Frontal cortex (tissue), 4 donors: ENCODE data around the gene UVRAG. TPM values are rescaled to one million over a fixed set of nuclear protein-coding genes. Genes with fewer than 3 reads are reported as not detected.
A peak's percentile ranks its signal among the peaks of the same experiment; 100 is the strongest.
"Not testable (repeated sequence)": the region's sequence is repeated elsewhere in the genome, so short reads cannot be mapped to it uniquely, and the experiment has no call there.

Source experiments
- DNase-seq, 2 donors: peaks; one replicate each; pipeline ENCODE4 v3.0.0; 2012; ENCODE audit warnings: low spot score in 2 of 2
- FAIRE-seq: peaks from 2 replicates; lab custom pipeline; 2012; peaks lifted over from hg19 to GRCh38; lab: Jason Lieb, UNC
- total RNA-seq: library from RNA; depleted of rRNA; stranded (reverse); fragments of >200 nt; gene quantifications from one replicate; pipeline ENCODE4 v1.2.3, GENCODE V29; 2014
- donor health status: control.
- donor health status: control.
- donor health status: control.

Gene UVRAG
- total RNA-seq, 1 donor from 2014 or later = 35.9 TPM

DNA sequence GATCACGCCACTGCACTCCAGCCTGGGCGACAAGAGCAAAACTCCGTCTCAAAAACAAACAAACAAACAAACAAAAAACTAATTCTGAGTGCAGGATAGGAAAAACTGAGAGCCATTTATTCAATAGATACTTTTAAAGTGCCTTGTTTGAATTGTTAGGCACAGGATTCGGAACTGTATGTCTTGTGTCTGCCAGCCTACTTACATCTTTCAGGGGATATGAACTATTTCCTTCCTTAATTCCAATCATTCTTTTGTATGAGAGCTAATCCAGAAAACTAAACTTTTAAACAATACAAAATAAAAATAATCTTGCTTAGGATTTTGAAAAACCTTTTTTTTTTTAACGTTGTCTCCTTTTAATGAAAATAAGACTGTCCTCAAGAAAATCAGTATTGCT, 12.6 kb downstream of the UVRAG start:
- FAIRE-seq = no peak

DNA sequence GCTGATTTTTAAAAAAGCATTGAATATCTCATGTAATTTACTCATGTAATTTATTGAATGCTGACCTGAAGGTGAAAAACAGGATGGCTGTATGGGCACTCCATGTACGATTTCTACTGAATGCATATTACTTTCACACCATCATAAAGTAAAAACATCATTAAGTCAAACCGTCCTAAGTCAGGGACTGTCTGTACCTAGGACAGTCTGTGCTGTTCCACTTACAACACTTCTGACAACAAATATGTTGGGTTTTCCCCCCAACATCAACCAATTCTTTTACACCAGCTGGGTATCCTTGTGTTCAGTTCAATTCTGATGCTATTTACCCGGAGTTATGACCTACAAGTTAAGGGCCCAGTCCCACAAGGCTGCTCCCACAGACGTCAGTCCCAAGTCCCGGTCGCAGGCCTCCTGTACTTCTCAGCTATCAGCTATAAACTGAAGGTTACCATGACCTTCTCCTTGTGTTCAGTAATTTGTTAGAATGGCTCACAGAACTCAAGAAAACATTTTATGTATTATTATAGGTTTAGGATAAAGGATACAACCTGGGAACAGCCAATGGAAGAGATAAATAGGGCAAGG, 17.0 kb downstream of the UVRAG start:
- DNase-seq (no peak), FAIRE-seq (no peak)

More for the DNA sequence above, 12.6 kb downstream of the UVRAG start:
- DNase-seq = no peak

DNA sequence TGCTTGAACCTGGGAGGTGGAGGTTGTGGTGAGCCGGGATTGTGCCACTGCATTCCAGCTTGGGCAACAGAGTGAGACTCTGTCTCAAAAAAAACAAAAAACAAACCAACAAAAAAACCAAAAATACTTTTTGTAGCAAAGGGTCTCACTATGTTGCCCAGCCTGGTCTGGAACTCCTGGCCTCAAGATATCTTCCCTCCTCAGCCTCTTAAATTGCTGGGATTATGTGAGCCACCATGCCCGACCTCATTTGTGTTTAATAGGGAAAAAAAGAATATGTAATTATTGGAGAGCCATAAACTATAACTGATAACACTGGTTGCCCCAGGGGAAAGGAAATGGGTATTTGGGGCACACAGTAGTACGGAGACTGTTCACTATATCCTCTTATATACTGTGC, 19.7 kb downstream of the UVRAG start:
- FAIRE-seq (no peak), DNase-seq (no peak)

DNA sequence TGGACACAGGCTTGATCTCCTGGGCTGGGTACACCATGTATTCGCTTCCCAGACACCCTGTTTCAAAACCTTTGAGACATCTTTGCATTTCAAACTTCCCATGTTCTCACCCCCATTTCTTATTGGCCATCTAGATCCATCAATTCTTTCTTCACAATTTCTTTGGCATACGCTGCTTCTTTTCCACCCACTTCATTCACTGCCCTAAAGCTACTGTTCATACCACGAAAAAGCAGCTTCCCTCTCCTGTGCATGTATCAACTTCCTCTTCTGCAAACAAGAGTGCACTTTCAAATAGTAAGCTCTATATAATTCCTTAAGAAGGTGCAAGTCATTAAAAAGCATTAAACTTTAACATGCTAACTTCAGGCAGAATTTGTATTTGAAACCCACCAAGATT, 21.4 kb downstream of the UVRAG start:
- no peak for FAIRE-seq
- no peak for DNase-seq

DNA sequence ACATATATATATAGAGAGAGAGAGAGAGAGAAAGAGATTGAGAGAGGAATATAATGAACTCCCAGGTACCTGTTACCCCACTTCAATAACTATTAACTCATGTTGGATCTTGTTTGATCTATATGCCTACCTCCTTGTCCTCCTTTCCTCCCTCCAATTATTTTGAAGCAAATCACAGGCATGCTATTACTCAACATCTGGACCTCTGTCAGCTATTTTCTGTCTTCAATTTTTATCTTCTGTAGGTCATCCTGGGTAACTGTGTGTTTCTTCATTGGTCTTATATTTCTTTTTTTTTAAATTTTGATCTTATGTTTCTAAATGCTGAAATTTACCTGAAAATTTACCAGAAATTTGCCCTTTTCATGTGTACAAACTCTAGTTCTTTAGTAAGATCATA, 24.8 kb downstream of the UVRAG start:
- FAIRE-seq (no peak), DNase-seq (no peak)

DNA sequence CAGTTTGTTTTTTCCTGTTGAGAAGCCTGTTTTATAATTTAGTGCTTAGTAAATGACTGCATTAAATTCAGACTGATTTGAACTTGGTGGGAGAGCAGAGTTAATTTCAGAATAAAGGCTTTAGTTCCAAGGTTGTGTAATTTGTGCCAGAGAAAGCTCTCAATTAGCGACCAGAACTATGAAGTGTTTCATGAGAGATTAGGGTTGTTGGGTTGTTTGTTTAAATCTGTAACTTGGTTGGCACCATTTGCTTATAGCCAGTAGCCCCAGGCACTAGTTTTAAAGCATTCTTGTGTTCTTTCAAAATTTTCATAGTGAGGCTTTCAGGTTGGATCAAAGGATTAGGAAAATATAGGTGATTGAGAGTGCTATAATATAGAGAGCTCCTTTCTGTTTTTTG, 25.5 kb downstream of the UVRAG start:
- FAIRE-seq (no peak), DNase-seq (no peak)

DNA sequence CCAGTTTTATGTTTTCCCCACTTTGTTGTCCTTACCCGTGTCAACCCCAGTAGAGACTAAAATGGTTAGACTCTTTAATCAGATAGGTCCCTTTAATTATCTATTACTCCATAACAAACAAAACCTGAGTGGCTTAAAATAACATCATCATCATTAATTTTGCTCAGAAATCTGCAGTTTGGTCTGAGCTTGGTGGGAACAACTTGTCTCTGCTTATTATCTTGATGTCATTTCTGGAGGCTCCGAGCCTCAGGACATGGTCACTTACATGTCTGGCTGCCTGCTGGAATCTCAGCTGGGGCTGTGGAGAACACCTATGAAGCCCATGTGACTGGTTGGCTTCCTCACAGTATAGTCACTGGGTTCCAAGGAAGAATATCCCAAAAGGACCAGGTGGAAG, 26.7 kb downstream of the UVRAG start:
- FAIRE-seq (no peak), DNase-seq (no peak)

DNA sequence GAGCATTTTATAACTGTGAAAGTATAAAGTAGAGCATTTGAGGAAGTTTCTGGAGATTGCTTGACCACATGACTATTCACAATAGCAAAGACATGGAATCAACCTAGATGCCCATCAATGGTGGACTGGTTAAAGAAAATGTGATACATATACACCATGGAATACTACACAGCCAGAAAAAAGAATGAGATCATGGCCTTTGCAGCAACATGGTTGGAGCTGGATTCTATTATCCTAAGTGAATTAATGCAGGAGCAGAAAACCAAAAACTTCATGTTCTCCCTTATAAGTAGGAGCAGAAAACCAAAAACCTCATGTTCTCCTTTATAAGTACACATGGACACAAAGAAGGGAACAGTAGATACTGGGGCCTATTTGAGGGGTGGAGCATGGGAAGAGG, 30.3 kb downstream of the UVRAG start:
- no peak for DNase-seq

DNA sequence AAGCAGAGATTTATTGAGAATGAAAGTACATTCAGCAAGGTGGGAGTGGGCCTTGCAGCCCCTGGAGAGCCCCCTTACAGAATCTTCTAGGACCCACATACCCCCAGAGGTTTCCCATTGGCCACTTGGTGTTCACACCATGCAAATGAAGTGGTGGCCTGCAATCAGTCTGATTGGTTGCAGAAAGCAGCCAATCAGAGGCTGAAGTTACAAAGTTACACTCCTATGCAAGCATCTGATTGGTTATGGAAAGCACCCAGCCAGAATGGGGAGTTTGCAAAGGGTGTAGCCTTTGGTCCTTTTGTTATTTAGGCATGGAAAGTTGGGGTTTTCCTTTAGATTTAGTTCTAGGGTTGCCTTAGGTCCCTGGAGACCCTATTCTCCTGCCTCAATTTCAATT, 34.9 kb downstream of the UVRAG start:
- no peak for FAIRE-seq
- DNase-seq = no peak

More for the DNA sequence above, 30.3 kb downstream of the UVRAG start:
- FAIRE-seq = no peak

DNA sequence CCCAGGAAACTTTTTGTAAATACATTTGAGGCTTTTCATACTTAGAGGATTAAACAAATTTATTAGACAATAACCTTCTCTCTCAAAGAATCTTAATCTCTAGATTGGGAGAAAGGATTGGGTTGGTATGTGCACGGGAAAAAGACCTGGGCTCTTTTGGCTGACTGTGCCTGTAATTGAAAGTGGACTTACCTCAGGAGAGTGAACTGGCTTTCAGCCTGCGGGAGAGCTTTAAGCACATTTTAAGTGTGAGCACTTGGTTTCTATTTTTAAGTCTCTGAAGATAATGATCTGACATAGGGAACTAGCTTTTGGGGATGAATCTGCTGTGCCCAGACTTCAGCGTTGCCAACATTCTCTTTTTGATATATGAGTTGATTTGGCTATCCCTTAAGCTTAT, 35.8 kb downstream of the UVRAG start:
- no peak for FAIRE-seq
- no peak for DNase-seq

DNA sequence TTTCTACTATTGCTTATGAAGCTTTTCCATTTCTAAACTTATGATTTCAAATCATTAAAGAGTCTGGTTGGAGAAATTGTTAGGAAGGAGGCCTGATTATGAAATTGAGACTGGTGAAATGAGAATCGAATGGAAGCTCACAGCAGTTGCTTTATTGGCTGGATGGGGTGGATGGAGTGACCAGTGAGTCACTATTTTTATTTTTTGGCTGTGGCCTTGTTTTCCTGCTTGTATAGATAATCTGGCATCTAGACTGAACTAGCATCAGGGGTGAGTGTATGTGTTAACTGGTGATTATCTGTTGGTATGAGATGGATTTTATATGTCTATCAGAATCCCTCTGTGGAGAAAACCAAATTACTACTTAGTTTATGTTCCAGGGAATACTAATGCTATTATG, 36.2 kb downstream of the UVRAG start:
- no peak for FAIRE-seq
- DNase-seq = no peak

DNA sequence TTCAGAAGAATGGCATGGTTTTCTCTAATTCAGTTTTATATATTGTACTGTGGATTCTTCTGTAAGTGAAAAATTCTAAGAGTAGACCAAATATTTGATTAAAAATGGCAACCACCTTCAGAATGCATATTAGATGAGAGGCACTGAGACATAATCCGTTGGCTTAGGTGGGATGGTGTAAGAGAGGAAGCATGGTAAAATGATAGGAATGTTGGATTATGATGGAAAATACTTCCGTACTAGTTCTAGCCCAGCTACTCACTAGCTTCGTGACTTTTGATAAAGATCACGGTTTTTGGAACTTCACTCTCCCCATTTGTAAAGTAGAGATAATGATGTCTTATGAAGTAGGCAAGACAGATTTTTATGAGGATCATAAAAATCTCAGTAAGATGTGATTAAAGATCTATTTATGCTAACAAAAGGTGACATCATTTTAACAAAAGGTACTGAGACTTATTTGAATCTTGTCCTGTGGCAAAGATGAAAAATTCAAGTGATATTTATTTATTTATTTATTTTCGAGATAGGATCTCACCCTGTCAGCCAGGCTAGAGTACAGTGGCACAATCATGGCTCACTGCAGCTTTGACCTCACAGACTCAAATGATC, 37.5 kb downstream of the UVRAG start:
- no peak for DNase-seq
- no peak for FAIRE-seq

DNA sequence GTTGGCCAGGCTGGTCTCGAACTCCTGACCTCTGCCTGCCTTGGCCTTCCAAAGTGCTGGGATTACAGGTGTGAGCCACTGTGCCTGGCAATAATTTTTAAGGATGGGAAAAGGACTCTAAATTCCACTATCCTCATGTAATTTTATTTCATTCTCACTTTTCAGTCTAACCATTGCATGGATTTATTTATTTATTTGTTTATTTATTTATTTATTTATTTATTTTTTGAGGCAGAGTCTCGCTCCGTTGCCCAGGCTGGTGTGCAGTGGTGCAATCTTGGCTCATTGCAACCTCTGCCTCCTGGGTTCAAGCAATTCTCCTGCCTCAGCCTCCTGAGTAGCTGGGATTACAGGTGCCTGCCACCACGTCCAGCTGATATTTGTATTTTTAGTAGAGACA, 38.6 kb downstream of the UVRAG start:
- not testable (repeated sequence) for DNase-seq, FAIRE-seq

DNA sequence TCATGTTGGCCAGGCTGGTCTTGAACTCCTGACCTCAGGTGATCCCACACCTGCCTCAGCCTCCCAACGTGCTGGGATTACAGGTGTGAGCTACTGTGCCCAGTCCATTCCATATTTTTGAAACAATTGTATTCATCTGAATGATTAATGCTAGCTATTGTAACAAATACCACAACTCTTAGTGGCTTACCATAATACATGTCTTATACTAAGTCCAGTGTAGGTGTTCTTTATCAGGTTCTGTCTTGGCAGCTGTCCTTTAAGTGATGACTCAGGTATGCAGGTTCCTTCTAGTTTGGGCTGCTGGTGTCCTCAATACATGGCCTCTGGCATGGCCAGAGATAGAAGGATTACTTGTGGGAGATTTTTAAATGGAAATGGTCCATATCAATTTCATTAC, 39.0 kb downstream of the UVRAG start:
- no peak for DNase-seq
- no peak for FAIRE-seq

DNA sequence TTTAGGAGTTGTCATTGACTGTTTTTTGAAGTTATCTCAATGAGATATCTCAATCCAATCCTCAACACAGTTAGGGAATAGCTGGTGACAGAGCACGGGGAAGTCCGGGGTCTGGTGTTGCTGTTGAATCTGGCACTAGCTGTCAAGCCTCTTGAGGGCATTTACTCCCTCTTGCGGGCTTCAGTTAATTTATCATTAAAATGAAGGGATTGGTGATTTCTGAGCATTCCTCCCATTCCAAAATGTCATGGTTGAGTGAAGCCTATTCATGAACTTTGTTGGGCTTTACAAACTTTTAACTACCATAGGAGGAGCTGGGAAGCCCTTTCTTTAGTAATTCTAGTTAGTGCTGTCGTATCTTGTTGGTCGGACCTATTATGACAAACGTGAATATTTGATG, 40.2 kb downstream of the UVRAG start:
- FAIRE-seq = no peak
- no peak for DNase-seq

DNA sequence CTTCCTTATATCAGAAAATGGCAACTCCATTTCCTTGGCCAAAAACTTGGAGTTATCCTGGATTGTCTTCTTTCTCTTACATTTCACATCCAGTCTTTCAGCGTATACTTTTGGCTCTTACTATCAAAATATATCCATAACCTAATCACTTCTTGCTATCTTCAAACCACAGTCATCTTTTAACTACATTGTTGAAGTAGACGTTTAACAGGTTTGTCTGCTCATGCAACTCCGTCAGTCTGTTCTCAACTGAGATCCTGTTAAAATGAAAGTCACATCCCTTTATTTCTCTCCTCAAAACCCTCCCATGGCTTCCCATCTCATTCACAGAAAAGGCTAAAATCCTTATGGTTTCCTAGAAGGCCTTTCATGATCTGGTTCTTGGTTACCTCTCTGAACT, 41.9 kb downstream of the UVRAG start:
- no peak for DNase-seq
- no peak for FAIRE-seq

DNA sequence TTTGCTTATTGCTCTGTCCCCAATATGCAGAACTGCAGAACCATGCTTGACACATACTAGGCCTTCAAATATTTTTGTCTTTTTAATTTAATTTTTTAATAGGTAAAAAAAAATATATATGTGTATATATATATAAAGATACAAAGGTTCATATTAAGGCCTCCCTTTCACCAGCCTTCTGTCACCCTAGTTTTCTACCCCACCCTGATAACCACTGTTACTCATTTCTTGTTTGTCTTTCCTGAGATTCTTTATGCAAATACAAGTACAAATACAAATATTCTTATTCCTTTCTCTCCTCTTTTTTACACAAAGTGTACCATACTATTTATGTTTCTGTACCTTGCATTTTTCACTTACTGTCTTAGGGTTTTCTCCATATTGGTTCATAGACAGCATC, 43.0 kb downstream of the UVRAG start:
- FAIRE-seq = no peak

DNA sequence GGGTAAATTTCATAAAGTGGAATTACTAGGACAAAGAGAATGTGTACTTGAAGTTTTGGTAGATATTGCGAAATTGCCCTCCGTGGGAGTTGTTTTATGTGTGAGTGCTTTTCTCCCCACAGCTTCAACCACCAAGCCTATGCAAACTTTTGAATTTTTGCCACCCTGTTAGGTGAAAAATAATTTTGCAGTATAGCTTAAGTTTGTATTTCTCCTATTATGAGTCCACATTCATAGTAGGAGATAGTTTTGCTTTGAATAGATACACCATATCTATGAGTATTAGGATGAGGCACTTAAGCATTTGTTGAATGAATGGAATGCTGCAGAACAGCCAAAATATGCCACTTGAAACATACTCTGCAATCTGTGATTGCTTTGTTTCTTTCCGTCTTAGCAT, 43.6 kb downstream of the UVRAG start:
- DNase-seq = no peak
- no peak for FAIRE-seq

More for the DNA sequence above, 43.0 kb downstream of the UVRAG start:
- DNase-seq = no peak

DNA sequence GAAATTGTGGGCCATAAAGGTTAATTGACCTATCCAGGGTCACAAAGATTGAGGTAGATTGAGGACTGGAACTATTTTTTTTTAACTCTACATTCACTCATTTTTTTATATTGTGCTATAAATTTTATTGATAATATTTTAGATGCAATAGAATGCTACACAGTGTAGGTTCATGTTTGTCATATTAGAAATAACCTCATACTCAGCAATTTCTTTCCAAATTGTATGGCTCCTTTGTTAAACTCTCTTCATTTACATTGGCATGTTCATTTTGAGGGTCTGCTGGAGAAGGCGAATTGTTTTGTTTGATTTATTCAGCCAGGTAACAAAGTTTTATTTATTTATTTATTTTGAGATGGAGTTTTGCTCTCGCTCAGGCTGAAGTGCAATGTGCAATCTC, 44.6 kb downstream of the UVRAG start:
- no peak for FAIRE-seq

DNA sequence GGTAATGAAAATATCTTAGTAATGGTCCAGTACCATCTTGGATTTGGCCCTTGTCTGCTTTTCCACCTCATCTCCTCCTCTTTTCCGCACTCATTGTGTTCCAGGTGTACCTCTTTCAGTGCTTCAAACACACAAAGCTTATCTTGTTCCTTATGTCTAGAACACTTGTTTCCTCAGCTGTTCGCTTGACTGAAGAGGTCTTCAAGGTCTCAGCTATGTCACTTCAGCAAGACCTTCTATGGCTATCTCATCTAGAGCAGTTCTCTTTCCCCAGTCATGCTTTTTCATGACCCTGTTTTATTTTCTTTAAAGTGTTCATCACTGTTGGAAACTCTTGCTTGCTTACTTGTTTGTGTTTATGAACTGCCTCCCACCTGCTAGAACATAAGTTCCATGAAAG, 47.4 kb downstream of the UVRAG start:
- no peak for FAIRE-seq

More for the DNA sequence above, 44.6 kb downstream of the UVRAG start:
- no peak for DNase-seq

DNA sequence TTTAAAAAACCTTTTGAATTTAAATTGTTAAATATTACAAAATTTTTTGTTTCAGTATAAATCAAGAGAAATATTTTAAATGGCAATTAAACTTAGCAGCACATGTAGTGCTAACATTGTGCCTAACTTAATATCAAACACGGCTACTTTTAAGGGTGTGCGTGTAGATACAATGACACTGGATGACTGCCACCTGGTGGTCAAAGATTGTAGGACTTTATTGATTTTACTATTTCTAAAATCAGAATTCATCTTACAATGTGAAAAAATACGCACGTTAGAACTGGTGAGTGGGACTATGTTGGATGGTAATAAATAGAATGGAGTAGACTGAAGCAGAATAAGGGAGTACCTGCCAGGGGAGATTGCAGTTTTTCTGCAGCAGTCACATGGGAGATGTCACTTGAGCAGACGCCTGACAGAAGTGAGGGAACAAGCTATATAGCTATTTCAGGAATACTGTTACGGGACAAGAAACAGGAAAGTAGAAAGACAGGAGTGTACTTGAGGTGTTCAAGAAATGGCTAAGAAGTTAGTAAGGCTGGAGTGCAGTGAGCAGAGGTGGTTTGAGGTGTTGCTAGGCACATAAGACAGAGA, 52.9 kb downstream of the UVRAG start:
- DNase-seq (peak in 1 of 2 donors; percentile 55), FAIRE-seq (peak; percentile 89)

More for the DNA sequence above, 47.4 kb downstream of the UVRAG start:
- DNase-seq = no peak

DNA sequence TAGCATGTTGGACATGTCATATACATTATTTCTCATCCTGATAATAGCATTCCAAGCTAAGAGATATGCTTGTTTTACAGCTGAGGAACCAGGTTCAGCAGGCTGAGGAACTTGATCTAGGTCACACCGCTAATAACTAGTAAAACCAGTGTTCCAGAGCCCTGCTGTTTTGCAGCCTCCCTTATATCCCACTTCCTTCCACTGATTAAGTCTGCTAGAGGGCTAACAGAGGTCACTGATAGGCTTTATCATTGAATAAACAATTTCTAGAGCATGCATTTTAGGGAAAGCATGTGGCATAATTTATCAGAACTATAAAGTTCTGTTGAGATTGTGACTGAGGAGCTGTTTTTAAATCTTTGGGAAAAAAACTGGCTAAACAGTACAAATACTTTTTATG, 54.0 kb downstream of the UVRAG start:
- DNase-seq = no peak
- FAIRE-seq = no peak
